ENCODE data around the gene INVS. TPM values are rescaled to one million over a fixed set of nuclear protein-coding genes. Genes with fewer than 3 reads are reported as not detected.

Gene INVS
- total and polyA plus RNA-seq, 2 donors (not counting 1 experiment from before 2014, with no cell fraction given), result 13.9 to 37.0 TPM

GRCh38 chr9:100106616-100107015 lies 7.6 kb downstream of the INVS start:
- ATAC-seq (ENCODE audit: low read depth), result no peak

DNA sequence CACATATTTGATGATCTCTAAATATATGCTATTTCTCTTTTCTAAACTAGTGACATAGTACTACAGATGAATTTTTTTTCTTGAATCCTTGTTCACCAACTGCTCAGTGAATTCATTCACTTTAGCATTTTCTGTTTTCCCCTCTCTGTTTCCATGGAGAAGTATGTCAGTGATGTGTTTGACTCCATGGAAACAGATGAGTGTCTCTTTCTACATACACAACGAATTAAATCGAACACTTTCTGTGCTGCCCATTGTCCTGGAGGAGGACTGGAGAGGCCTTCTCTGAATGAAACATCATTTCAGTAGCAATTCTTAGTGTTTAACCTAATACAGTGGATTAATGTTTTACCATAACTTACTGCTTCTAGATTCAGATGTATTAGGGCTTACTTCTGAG lies 9.5 kb downstream of the INVS start:
- Histone ChIP-seq H3K9ac (ENCODE audit: low read length) (no peak overlapping the region), H3K36me3 (replicated peaks in 1 of 2; ENCODE audit: control extremely low read depth in 1 of 2, control insufficient read depth in 1 of 2, extremely low read depth in 1 of 2, insufficient read depth in 2 of 2, low read length in 1 of 2) (peaks cover 18 to 57% of the 10 kb centered on the region in 2 experiments), H3K4me3 (ENCODE audit: control extremely low read depth in 1 of 5, extremely low read depth in 1 of 5, insufficient read depth in 1 of 5, low read depth in 2 of 5, low read length in 4 of 5) (no peak overlapping the region), H3K79me2 (ENCODE audit: control insufficient read depth, insufficient read depth, low read length) (peaks cover 9% of the 10 kb centered on the region), H3K27me3 (replicated peaks in 1 of 4; ENCODE audit: control extremely low read depth in 1 of 4, control insufficient read depth in 3 of 4, insufficient read depth in 4 of 4, low read length in 3 of 4) (no peaks in the 10 kb centered on the region), H3K9me3 (ENCODE audit: control extremely low read depth in 1 of 3, control insufficient read depth in 2 of 3, insufficient read depth in 1 of 3, low read length in 2 of 3) (no peaks in the 10 kb centered on the region), H2AFZ (ENCODE audit: insufficient read depth, low read depth, low read length, poor library complexity, severe bottlenecking) (no peak overlapping the region), H4K20me1 (ENCODE audit: control insufficient read depth, insufficient read depth, low read length, poor library complexity, severe bottlenecking) (no peaks in the 10 kb centered on the region), H3K4me2 (replicated peaks; ENCODE audit: low read depth, low read length, poor library complexity, severe bottlenecking) (no peak overlapping the region), H3K27ac (ENCODE audit: low read length in 2 of 2) (no peak overlapping the region), H3K4me1 (ENCODE audit: control insufficient read depth in 2 of 2, insufficient read depth in 2 of 2, low read length in 2 of 2) (no peaks in the 10 kb centered on the region)
- Mint-ChIP-seq H3K27me3 (no peaks in the 10 kb centered on the region), H3K9me3 (ENCODE audit: insufficient read depth) (no peaks in the 10 kb centered on the region), H3K4me1 (peaks cover 2% of the 10 kb centered on the region), H3K27ac (no peak overlapping the region), H3K4me3 (no peak overlapping the region)
- CTCF ChIA-PET, result no interaction called here
- ATAC-seq (ENCODE audit: low read depth) (no peak), DNase-seq (no peak)
- no CpG with 5 or more reads among the region's 2 CpGs for WGBS (ENCODE audit: insufficient coverage)
- intact Hi-C loops (cut with micrococcal nuclease), result no loop called here
- no peak for TF ChIP-seq EZH2 (IDR thresholded peaks at IDR 0.05; ENCODE audit: borderline replicate concordance, insufficient read depth, low read depth, low read length, poor library complexity, severe bottlenecking)
- no peak for TF ChIP-seq CTCF (IDR thresholded peaks at IDR 0.05)
- POLR2A ChIA-PET, result no interaction called here

More at GRCh38 chr9:100106616-100107015, 7.6 kb downstream of the INVS start:
- Histone ChIP-seq H3K36me3 (replicated peaks in 1 of 2; ENCODE audit: control extremely low read depth in 1 of 2, control insufficient read depth in 1 of 2, extremely low read depth in 1 of 2, insufficient read depth in 2 of 2, low read length in 1 of 2) (peaks cover 18 to 52% of the 10 kb centered on the region in 2 experiments), H3K27me3 (replicated peaks in 1 of 4; ENCODE audit: control extremely low read depth in 1 of 4, control insufficient read depth in 3 of 4, insufficient read depth in 4 of 4, low read length in 3 of 4) (no peaks in the 10 kb centered on the region), H3K4me2 (replicated peaks; ENCODE audit: low read depth, low read length, poor library complexity, severe bottlenecking) (no peak overlapping the region), H4K20me1 (ENCODE audit: control insufficient read depth, insufficient read depth, low read length, poor library complexity, severe bottlenecking) (no peaks in the 10 kb centered on the region), H3K9me3 (ENCODE audit: control extremely low read depth in 1 of 3, control insufficient read depth in 2 of 3, insufficient read depth in 1 of 3, low read length in 2 of 3) (no peaks in the 10 kb centered on the region), H3K9ac (ENCODE audit: low read length) (no peak overlapping the region), H3K79me2 (ENCODE audit: control insufficient read depth, insufficient read depth, low read length) (peaks cover 18% of the 10 kb centered on the region), H3K4me3 (ENCODE audit: control extremely low read depth in 1 of 5, extremely low read depth in 1 of 5, insufficient read depth in 1 of 5, low read depth in 2 of 5, low read length in 4 of 5) (no peak overlapping the region), H3K4me1 (ENCODE audit: control insufficient read depth in 2 of 2, insufficient read depth in 2 of 2, low read length in 2 of 2) (no peaks in the 10 kb centered on the region), H2AFZ (ENCODE audit: insufficient read depth, low read depth, low read length, poor library complexity, severe bottlenecking) (no peak overlapping the region), H3K27ac (ENCODE audit: low read length in 2 of 2) (no peak overlapping the region)
- ChIA-PET CTCF (interaction anchor here (1.0 kb wide), 1 partner anchor 122 kb away, joined by 3 read pairs; no protein-coding TSS in a partner anchor), POLR2A (interaction anchor here (0.7 kb wide), 1 partner anchor 47 kb away, joined by 3 read pairs; no protein-coding TSS in a partner anchor)
- Mint-ChIP-seq H3K27me3 (no peaks in the 10 kb centered on the region), H3K27ac (no peak overlapping the region), H3K4me3 (no peak overlapping the region), H3K4me1 (no peaks in the 10 kb centered on the region), H3K9me3 (ENCODE audit: insufficient read depth) (no peaks in the 10 kb centered on the region)
- TF ChIP-seq EZH2 (IDR thresholded peaks at IDR 0.05; ENCODE audit: borderline replicate concordance, insufficient read depth, low read depth, low read length, poor library complexity, severe bottlenecking), result no peak
- TF ChIP-seq CTCF (IDR thresholded peaks at IDR 0.05), result no peak
- 80% methylated on average over 1 of the region's 2 CpGs for WGBS (ENCODE audit: insufficient coverage)
- intact Hi-C loops (cut with micrococcal nuclease), result no loop called here
- DNase-seq, result no peak
